Peyer's patch (tissue), 4 donors: Measurements from ENCODE around the gene CCT2.

ENCODE experiments used
- CTCF ChIP-seq, 6 experiments: fragments of 450-650 bp in 4 of 6; fragments of 200-600 bp in 2 of 6; sonication (generic) in 1 of 6; IDR thresholded peaks; one replicate each; pipeline ENCODE4 v1.5.1; 2017 to 2019; ENCODE audit warnings: antibody characterized with exemption in 6 of 6, mild to moderate bottlenecking in 3 of 6, moderate library complexity in 1 of 6
- POLR2A ChIP-seq, 2 donors: fragments of 450-650 bp; IDR thresholded peaks; one replicate each; pipeline ENCODE4 v1.5.1; 2017; ENCODE audit warnings: antibody characterized with exemption in 2 of 2, mild to moderate bottlenecking in 2 of 2, moderate library complexity in 2 of 2

- TF ChIP-seq CTCF (IDR thresholded peaks at IDR 0.05): no peak
- no peak for TF ChIP-seq POLR2A (IDR thresholded peaks at IDR 0.05)
Observed at GRCh38 chr12:69613351-69613750, 28.1 kb downstream of the CCT2 start.
